NCI-H1436 treated with DMSO at 0.1 percent for 48 hours (cell line): ENCODE results near the gene PPM1N.
"Not testable (repeated sequence)": the region's sequence is repeated elsewhere in the genome, so short reads cannot be mapped to it uniquely, and the experiment has no call there.

Source experiments
- DNase-seq: peaks from one replicate; lab custom pipeline; 2025; lab: John Stamatoyannopoulos, UW

The PPM1N gene

GRCh38 chr19:45510352-45510751, 12.1 kb downstream of the PPM1N start:
- not testable (repeated sequence) for DNase-seq

- DNase-seq, result no peak
These were observed 12.8 kb downstream of the PPM1N start for GRCh38 chr19:45511074-45511473.

GRCh38 chr19:45512881-45513483, 14.7 kb downstream of the PPM1N start:
- DNase-seq, result no peak

- DNase-seq, result no peak
These were observed 16.3 kb downstream of the PPM1N start for GRCh38 chr19:45514376-45515051.

- DNase-seq, result no peak
These were observed 16.9 kb downstream of the PPM1N start for GRCh38 chr19:45515081-45515624.

- no peak for DNase-seq
These were observed 17.7 kb downstream of the PPM1N start for GRCh38 chr19:45515807-45516401.

GRCh38 chr19:45517238-45517637, 19.0 kb downstream of the PPM1N start:
- DNase-seq, result no peak

GRCh38 chr19:45517641-45518468, 19.6 kb downstream of the PPM1N start:
- no peak for DNase-seq

- DNase-seq, result no peak
These were observed 20.2 kb downstream of the PPM1N start for GRCh38 chr19:45518469-45518826.

- no peak for DNase-seq
These were observed 24.0 kb downstream of the PPM1N start for GRCh38 chr19:45522010-45522941.

GRCh38 chr19:45523642-45524256, 25.5 kb downstream of the PPM1N start:
- peak; percentile 64 for DNase-seq

GRCh38 chr19:45524575-45525129, 26.4 kb downstream of the PPM1N start:
- no peak for DNase-seq

GRCh38 chr19:45526143-45526542, 27.9 kb downstream of the PPM1N start:
- DNase-seq, result no peak

- no peak for DNase-seq
These were observed 28.7 kb downstream of the PPM1N start for GRCh38 chr19:45526971-45527370.

- no peak for DNase-seq
These were observed 29.5 kb downstream of the PPM1N start for GRCh38 chr19:45527731-45528130.

GRCh38 chr19:45528149-45528743, 30.0 kb downstream of the PPM1N start:
- no peak for DNase-seq

GRCh38 chr19:45528744-45529419, 30.6 kb downstream of the PPM1N start:
- no peak for DNase-seq

- DNase-seq, result no peak
These were observed 31.2 kb downstream of the PPM1N start for GRCh38 chr19:45529420-45529785.

- no peak for DNase-seq
These were observed 33.1 kb downstream of the PPM1N start for GRCh38 chr19:45531349-45531748.

- no peak for DNase-seq
These were observed 41.2 kb downstream of the PPM1N start for GRCh38 chr19:45539459-45539858.
